ENCODE measurements around the gene LIN28B.

DNA sequence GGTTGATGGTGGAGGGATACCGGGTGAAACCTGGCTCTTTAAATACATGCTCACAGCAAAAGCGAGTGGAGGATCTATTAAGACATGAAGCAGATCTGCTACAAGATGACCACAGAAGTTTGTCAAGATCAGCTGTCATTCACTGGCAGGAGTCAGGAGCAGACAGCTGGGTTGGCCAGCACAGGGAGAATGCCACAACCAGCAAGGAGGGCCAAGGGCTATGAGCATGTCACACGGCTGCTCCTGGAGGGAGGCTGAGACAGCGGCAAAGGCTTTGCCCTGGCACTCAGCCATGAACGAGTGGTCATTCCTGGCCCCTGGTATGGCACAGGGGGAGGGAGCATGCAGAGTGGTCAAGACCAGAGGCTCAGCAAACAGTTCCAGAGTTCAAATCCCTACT is 145.3 kb downstream of the LIN28B start:
- TF ChIP-seq POLR2A (IDR thresholded peaks at IDR 0.05), result no peak
- no peak for TF ChIP-seq CTCF (IDR thresholded peaks at IDR 0.05)
